ENCODE data around the gene C9orf50.

DNA sequence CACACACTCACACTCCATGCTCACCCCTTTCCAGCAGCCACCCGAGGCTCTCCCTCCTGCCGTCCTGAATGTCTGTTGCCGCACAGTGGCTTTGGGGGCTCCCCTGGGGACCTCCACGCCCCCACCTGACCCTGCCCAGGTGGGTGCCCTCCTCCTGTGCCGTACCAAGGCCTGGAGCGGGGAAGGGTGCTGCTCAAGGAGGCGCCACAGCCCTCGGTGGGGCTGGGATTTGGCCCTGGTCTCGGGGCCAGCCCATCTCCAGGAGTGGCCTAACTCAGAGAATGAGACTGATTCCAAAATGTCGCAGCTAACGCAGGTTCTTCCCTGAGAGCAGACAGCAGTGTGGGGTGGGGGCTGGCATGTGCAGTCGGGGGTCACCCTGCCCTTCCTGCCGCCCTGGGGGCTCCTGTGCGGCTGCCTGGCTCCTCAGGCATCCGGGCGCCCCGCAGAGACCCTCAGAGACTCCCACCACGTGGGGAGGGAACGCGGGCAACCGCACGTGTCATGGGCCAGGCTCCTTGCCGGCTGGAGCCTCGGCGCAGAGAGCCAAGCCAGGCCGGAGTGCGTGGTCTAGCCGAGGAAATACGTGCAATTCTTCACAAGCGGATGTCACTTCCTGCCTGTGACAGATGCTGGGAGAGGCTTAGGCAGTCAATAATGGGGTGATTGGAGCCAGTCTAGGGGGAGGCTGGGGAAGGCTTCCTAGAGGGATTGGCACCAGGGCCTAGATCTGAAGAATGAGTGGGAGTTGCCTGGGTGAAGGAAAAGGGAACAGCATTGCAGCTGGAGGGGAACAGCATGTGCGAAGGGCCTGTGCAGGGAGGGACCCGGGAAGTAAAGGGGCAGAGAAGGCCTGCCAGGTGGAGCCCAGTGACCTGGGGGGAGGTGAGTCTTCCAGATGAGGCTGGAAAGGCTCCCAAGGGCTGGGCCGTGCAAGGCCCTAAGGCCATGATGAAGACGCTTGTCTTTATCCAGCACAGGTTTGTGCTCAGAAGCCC is 44.1 kb downstream of the C9orf50 start:
- TF ChIP-seq GATA2 (IDR thresholded peaks at IDR 0.05; ENCODE audit: low read depth, low read length) = no peak
- TF ChIP-seq GATA3 (IDR thresholded peaks at IDR 0.05; ENCODE audit: low read depth, low read length) = no peak
